ENCODE data around the gene GABRB1.

Gene GABRB1

DNA sequence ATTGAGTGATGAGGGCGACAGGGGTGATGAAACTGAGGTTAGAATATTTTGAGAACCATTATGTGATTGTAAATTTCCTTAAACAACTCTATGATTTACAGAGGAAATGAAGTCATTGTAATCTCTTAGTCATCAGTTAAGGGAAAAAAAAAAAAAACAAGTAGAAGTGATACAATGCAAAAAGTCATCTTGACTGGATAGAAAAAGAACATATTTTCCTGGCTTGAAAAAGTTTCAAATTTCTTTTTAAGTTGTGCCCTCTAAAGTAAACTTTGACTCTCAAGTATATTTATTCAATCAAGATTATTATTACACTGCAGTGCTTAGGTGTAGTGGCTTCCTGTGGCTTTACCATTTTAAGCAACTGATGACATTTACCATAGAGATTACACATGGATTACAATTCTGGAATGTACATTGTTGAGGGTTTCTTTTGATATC lies 40.6 kb downstream of the GABRB1 start:
- Histone ChIP-seq H3K36me3 (ENCODE audit: control insufficient read depth, insufficient read depth, low read length) (peaks cover 2% of the 10 kb centered on the region), H3K4me2 (ENCODE audit: low read length) (no peak overlapping the region), H2AFZ (no peak overlapping the region), H3K4me1 (no peaks in the 10 kb centered on the region), H3K79me2 (no peaks in the 10 kb centered on the region), H3K9me3 (ENCODE audit: control insufficient read depth, low read length) (no peaks in the 10 kb centered on the region), H3K27me3 (ENCODE audit: control insufficient read depth, insufficient read depth, low read length) (no peaks in the 10 kb centered on the region), H3K9ac (no peak overlapping the region), H3K27ac (no peak overlapping the region), H3K4me3 (ENCODE audit: low read depth, low read length) (no peak overlapping the region)
- no peak for TF ChIP-seq CTCF (IDR thresholded peaks at IDR 0.05)

- Histone ChIP-seq H2AFZ (no peak overlapping the region), H3K9me3 (ENCODE audit: control insufficient read depth, low read length) (no peaks in the 10 kb centered on the region), H3K27me3 (ENCODE audit: control insufficient read depth, insufficient read depth, low read length) (no peaks in the 10 kb centered on the region), H3K79me2 (no peaks in the 10 kb centered on the region), H3K4me3 (ENCODE audit: low read depth, low read length) (no peak overlapping the region), H3K9ac (no peak overlapping the region), H3K27ac (no peak overlapping the region), H3K4me2 (ENCODE audit: low read length) (no peak overlapping the region), H3K4me1 (no peaks in the 10 kb centered on the region), H3K36me3 (ENCODE audit: control insufficient read depth, insufficient read depth, low read length) (peaks cover 2% of the 10 kb centered on the region)
- TF ChIP-seq CTCF (IDR thresholded peaks at IDR 0.05), result no peak
Measured at GRCh38 chr4:47073647-47074046, 42.3 kb downstream of the GABRB1 start.

DNA sequence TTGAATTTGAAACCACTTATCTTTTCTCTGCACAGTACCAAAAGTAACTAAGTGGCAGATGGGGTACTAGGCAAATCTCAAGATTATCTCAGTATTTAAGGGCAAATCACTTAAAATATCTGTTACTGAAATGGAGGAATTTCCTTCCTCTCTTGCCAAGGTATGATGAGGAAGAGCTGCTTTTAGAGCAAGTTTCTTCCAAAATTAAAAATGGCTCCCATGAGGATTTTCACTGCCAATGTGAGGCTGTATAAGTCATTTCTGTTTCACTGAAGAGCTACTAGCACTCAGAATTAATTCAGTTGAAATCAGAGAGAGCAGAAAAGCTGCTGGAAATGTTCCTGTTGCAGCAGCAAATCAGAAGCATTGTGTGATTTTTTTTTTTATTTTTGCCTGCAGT lies 43.4 kb downstream of the GABRB1 start:
- Histone ChIP-seq H3K27ac (no peak overlapping the region), H3K27me3 (ENCODE audit: control insufficient read depth, insufficient read depth, low read length) (no peaks in the 10 kb centered on the region), H3K4me1 (no peaks in the 10 kb centered on the region), H2AFZ (no peak overlapping the region), H3K4me2 (ENCODE audit: low read length) (no peak overlapping the region), H3K79me2 (no peaks in the 10 kb centered on the region), H3K4me3 (ENCODE audit: low read depth, low read length) (no peak overlapping the region), H3K36me3 (ENCODE audit: control insufficient read depth, insufficient read depth, low read length) (peaks cover 2% of the 10 kb centered on the region), H3K9ac (no peak overlapping the region), H3K9me3 (ENCODE audit: control insufficient read depth, low read length) (no peaks in the 10 kb centered on the region)
- TF ChIP-seq CTCF (IDR thresholded peaks at IDR 0.05), result no peak

- Histone ChIP-seq H2AFZ (no peak overlapping the region), H3K79me2 (no peaks in the 10 kb centered on the region), H3K36me3 (ENCODE audit: control insufficient read depth, insufficient read depth, low read length) (peaks cover 2% of the 10 kb centered on the region), H3K9me3 (ENCODE audit: control insufficient read depth, low read length) (no peaks in the 10 kb centered on the region), H3K9ac (no peak overlapping the region), H3K27me3 (ENCODE audit: control insufficient read depth, insufficient read depth, low read length) (no peaks in the 10 kb centered on the region), H3K4me2 (ENCODE audit: low read length) (no peak overlapping the region), H3K4me3 (ENCODE audit: low read depth, low read length) (no peak overlapping the region), H3K27ac (no peak overlapping the region), H3K4me1 (no peaks in the 10 kb centered on the region)
- no peak for TF ChIP-seq CTCF (IDR thresholded peaks at IDR 0.05)
Measured at GRCh38 chr4:47075262-47075661, 43.9 kb downstream of the GABRB1 start.

DNA sequence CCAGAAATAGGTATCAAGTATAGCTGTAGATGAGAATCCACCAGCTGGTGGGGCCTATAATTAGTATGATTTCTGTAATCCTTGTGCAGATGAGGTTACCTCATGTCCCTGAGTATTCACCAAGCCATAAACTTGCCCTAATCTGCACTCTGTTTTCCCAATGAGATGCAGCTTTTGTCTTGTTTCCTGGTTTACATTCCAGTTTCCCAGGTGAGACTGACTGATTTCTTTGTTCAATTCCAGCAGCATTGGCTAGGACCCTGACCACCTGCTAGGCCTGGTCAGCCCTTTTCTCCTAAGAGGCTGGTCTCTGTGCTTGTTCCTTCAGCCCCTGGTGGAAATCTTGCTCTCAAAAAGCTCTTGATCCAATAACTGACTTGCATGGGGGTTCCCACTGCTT lies 44.6 kb downstream of the GABRB1 start:
- Histone ChIP-seq H3K9me3 (ENCODE audit: control insufficient read depth, low read length) (no peaks in the 10 kb centered on the region), H3K4me1 (no peaks in the 10 kb centered on the region), H3K27me3 (ENCODE audit: control insufficient read depth, insufficient read depth, low read length) (no peaks in the 10 kb centered on the region), H3K79me2 (no peaks in the 10 kb centered on the region), H3K9ac (no peak overlapping the region), H3K27ac (no peak overlapping the region), H3K36me3 (ENCODE audit: control insufficient read depth, insufficient read depth, low read length) (peaks cover 2% of the 10 kb centered on the region), H3K4me2 (ENCODE audit: low read length) (no peak overlapping the region), H3K4me3 (ENCODE audit: low read depth, low read length) (no peak overlapping the region), H2AFZ (no peak overlapping the region)
- no peak for TF ChIP-seq CTCF (IDR thresholded peaks at IDR 0.05)
